Neutrophil (primary cell): Measurements from ENCODE around the gene P2RY12.

Source experiments
- H3K27ac ChIP-seq: fragments of 200-600 bp; sonication (generic); 2 replicates; pipeline ENCODE4 v1.5.1; 2016; ENCODE audit warnings: mild to moderate bottlenecking, moderate library complexity
- H3K27me3 ChIP-seq: fragments of 200-600 bp; sonication (generic); 2 replicates; pipeline ENCODE4 v1.6.0; 2016; ENCODE audit warnings: mild to moderate bottlenecking
- H3K36me3 ChIP-seq: fragments of 200-600 bp; sonication (generic); 2 replicates; pipeline ENCODE4 v1.5.1; 2017
- H3K4me1 ChIP-seq, 2 experiments: fragments of 200-600 bp in 1 of 2; sonication (generic) in 1 of 2; 1 replicate in 1 of 2; 2 replicates in 1 of 2; pipeline versions ENCODE4 v1.5.1 to v1.6.1; 2013 to 2016; ENCODE audit warnings: low read depth in 1 of 2, low read length in 1 of 2, mild to moderate bottlenecking in 1 of 2, moderate library complexity in 1 of 2; ENCODE audit not compliant: control insufficient read depth in 1 of 2, insufficient read depth in 1 of 2
- H3K4me3 ChIP-seq, 2 experiments: fragments of 200-600 bp in 1 of 2; sonication (generic) in 1 of 2; 1 replicate in 1 of 2; 2 replicates in 1 of 2; pipeline ENCODE4 v1.5.1; 2013 to 2016; ENCODE audit warnings: low read depth in 1 of 2, low read length in 1 of 2, mild to moderate bottlenecking in 1 of 2, moderate library complexity in 1 of 2
- H3K9me3 ChIP-seq: fragments of 200-600 bp; sonication (generic); 2 replicates; pipeline ENCODE4 v1.5.1; 2016
- CTCF ChIP-seq: fragments of 200-600 bp; sonication (generic); IDR thresholded peaks from 2 replicates; pipeline ENCODE4 v1.5.1; 2016; ENCODE audit warnings: antibody characterized with exemption

The P2RY12 gene

GRCh38 chr3:151402349-151402748 is 17.8 kb upstream of the P2RY12 start:
- peaks cover 25 to 36% of the 10 kb centered on the region in 2 experiments for H3K4me1 ChIP-seq
- no peak overlapping the region for H3K27ac ChIP-seq
- H3K9me3 ChIP-seq: no peaks in the 10 kb centered on the region
- H3K36me3 ChIP-seq: no peaks in the 10 kb centered on the region
- H3K27me3 ChIP-seq: no peaks in the 10 kb centered on the region
- TF ChIP-seq CTCF: no peak
- H3K4me3 ChIP-seq: no peak overlapping the region

GRCh38 chr3:151400341-151400740 is 15.8 kb upstream of the P2RY12 start:
- Histone ChIP-seq H3K4me1 (peaks cover 25 to 36% of the 10 kb centered on the region in 2 experiments), H3K27me3 (no peaks in the 10 kb centered on the region), H3K4me3 (no peak overlapping the region), H3K9me3 (no peaks in the 10 kb centered on the region), H3K27ac (no peak overlapping the region), H3K36me3 (no peaks in the 10 kb centered on the region)
- no peak for TF ChIP-seq CTCF

GRCh38 chr3:151398895-151399294 is 14.3 kb upstream of the P2RY12 start:
- no peak for TF ChIP-seq CTCF
- Histone ChIP-seq H3K4me1 (peaks cover 18 to 27% of the 10 kb centered on the region in 2 experiments), H3K27me3 (no peaks in the 10 kb centered on the region), H3K4me3 (peak overlapping the region in 1 of 2 experiments; percentile 33), H3K36me3 (no peaks in the 10 kb centered on the region), H3K27ac (peak overlapping the region; percentile 51), H3K9me3 (no peaks in the 10 kb centered on the region)

GRCh38 chr3:151395806-151396205 is 11.3 kb upstream of the P2RY12 start:
- no peak for TF ChIP-seq CTCF
- H3K27ac ChIP-seq: no peak overlapping the region

GRCh38 chr3:151394611-151395010 is 10.1 kb upstream of the P2RY12 start:
- H3K27ac ChIP-seq: no peak overlapping the region
- no peaks in the 10 kb centered on the region for H3K27me3 ChIP-seq
- no peaks in the 10 kb centered on the region for H3K9me3 ChIP-seq
- H3K4me3 ChIP-seq: no peak overlapping the region
- peaks cover 26 to 29% of the 10 kb centered on the region in 2 experiments for H3K4me1 ChIP-seq
- no peaks in the 10 kb centered on the region for H3K36me3 ChIP-seq
- no peak for TF ChIP-seq CTCF

More at GRCh38 chr3:151395806-151396205, 11.3 kb upstream of the P2RY12 start:
- Histone ChIP-seq H3K36me3 (no peaks in the 10 kb centered on the region), H3K27me3 (no peaks in the 10 kb centered on the region), H3K4me1 (peaks cover 25 to 33% of the 10 kb centered on the region in 2 experiments), H3K4me3 (no peak overlapping the region), H3K9me3 (no peaks in the 10 kb centered on the region)

- no peak for TF ChIP-seq CTCF
- Histone ChIP-seq H3K36me3 (no peaks in the 10 kb centered on the region), H3K9me3 (no peaks in the 10 kb centered on the region), H3K27ac (no peak overlapping the region), H3K4me1 (peaks cover 26 to 29% of the 10 kb centered on the region in 2 experiments), H3K4me3 (no peak overlapping the region), H3K27me3 (no peaks in the 10 kb centered on the region)
These were observed 9.4 kb upstream of the P2RY12 start for GRCh38 chr3:151393941-151394340.
